ENCODE data around the gene GALNT2.

DNA sequence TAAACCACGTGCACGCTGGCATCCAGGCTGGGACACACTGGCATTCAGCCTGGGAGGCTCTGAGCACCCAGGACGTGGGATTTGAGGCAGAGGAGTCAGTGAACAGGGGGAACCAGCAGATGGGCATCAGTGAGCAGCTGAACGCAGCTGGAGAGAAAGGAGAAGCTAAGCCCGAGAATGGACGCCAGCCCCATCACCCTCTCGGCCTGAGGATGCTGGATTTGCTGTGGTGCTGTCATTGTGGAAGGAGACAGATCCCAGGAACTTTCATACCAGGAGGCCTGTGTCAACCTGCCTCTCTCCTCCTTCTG, 226.3 kb downstream of the GALNT2 start:
- TF ChIP-seq YY1 (IDR thresholded peaks at IDR 0.05; ENCODE audit: insufficient read depth, insufficient read length), result no peak
- TF ChIP-seq ZNF274 (IDR thresholded peaks at IDR 0.05; ENCODE audit: low read depth, low read length), result no peak
